HG03175 (cell line): ENCODE data around the gene C2orf92.
"Not testable (repeated sequence)": the region's sequence is repeated elsewhere in the genome, so short reads cannot be mapped to it uniquely, and the experiment has no call there.

Experiments used
- ATAC-seq: cut with Tn5 transposase; IDR thresholded peaks from one replicate; pipeline ENCODE4 v1.9.1; 2021; ENCODE audit warnings: mild to moderate bottlenecking, moderate library complexity; ENCODE audit not compliant: unreplicated experiment

Gene C2orf92

DNA sequence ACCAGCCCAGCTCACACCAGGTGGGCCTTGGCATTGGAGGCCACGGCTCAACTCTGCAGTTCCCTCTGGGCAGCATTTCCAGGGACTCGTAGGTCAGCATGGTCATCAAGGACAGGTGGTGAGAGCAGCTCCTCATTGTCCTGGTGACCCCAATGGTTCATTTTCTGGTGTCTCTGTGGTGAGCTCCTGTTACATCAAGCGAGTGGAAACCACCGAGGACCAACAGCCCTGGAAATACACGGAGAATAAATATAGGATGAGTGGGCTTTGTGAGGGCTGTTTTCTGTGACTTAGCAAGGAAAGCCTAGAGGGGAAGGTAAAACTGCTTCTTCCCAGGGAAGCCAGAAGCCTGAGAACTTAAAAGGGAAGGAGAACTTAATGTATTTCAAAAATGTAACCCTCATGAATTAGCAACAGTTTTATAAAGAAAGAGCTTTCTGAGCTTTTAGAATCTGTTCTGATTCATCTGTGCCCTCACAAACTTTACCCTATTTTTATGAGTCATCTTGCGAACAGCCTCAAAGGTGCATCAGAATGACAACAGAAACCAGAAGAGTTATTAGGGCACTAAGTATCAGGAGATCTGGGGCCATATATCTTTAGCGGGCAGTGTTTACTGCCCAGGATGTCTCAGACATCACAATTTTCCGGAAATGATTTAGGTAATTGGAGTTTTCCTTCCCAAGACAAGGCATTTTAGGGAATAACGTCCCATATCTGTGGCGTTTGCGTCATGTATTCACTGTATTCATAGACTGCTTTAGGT lies 18.7 kb downstream of the C2orf92 start:
- no peak for ATAC-seq

DNA sequence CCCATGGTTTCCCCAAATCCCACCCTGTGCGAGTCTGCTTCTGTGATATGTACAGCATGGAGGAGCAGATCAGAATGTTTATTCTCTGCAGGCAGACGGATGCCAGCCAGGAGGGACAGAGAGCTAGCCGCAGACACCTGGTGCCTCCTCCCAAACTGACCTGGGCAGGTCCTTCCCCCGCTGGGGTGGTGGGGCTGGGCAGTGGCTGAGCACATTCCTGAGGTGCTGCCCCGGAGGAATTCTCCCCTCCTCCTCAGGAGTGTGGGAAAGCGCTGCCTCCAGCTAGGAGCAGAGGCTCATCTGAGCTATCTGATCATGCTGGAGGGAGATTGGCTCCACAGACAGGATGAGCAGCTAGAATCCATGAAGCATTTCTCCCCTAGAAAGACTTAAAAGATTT lies 21.7 kb downstream of the C2orf92 start:
- no peak for ATAC-seq

DNA sequence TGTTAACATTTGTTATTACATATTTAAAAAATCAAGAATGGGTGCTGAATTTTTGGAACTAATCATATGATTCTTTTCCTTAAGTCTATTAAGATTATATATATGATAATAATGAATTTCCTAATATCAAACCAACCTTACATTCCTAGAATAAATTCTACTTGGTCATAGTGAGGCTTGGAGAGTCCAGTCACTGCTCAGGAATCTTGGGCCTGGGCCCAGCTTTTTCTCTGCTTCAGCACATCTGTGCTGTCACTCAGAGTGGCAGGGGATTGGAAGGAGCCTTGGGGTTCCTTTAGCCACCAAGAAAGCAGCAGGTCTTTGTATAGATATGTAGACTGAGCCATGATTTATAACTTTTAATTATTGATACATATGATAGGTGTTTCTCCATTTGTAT lies 24.0 kb downstream of the C2orf92 start:
- no peak for ATAC-seq

DNA sequence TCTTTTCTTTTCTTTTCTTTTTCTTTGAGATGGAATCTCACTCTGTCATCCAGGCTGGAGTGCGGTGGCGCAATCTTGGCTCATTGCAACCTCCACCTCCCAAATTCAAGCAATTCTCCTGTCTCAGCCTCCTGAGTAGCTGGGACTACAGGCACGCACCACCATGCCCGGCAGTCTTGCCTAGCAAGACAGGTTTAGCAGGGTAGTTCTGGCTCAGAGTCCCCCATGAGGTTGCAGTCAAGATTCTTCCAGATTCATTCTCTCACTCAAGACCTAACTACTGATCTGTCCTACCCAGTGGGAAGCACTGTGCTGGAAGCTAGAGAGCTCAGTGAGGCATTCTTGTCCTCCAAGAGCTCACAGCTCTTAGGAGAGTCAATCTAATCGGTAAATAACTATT lies 26.2 kb downstream of the C2orf92 start:
- no peak for ATAC-seq

DNA sequence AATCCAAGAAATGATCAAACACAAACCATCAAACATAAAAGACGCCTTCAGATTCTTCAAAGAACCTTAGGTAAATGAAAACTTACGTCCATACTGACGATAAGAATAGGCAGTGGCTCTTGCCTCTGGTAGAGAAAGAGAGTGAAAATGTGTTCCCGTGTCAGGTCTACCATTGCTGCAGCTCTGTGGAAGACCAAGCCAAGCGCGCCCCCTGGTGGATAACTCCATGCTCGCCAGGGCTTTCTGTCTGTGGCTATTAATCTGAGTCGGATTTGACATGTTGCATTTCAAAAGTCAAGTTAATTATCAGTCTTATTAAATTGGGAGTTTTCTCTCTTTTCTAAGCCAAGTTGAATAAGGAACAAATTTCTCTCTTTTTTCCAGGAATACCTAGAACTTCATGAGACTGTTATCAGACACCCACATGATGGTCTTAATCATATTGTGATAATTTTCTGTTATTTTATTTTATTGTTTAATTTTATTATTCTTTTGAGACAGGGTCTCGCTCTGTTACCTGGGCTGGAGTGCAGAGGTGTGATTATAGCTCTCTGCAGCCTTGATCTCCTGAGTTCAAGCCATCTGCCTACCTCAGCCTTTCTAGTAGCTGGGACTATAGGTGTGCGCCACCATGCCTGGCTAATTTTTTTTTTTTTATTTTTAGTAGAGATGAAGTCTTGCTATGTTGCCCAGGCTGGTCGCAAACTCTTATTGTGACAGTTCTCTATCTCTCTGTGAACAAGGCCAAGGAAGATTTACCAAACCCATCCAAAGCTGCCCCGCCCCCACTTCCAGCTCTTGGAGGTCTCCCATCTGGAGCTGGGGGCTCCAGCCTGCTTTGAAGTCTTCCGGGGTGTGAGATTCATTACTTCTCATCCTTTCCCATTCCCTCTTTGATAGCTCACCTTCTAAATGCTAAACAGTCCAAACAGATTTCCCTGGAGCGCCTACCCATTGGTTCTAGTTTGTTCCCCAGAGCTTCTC lies 28.0 kb downstream of the C2orf92 start:
- no peak for ATAC-seq

DNA sequence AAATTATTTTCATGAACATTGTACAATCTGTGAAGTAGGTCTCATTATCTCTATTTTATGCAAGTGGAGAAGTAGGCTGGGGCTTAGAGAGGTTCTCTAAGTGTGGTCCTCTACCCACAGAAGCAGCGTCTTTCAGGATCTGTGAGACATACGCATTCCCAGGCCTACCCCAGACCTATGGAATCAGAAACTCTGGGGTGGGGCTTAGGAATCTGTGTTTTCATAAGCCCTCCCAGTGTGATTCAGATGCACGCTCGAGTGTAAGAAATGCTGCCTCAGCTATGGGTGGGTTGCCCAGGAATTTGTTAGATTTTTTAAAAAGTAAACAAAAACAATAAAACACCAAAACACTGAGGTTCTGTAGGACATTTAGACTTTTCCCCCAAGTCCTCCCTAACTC lies 29.0 kb downstream of the C2orf92 start:
- no peak for ATAC-seq

DNA sequence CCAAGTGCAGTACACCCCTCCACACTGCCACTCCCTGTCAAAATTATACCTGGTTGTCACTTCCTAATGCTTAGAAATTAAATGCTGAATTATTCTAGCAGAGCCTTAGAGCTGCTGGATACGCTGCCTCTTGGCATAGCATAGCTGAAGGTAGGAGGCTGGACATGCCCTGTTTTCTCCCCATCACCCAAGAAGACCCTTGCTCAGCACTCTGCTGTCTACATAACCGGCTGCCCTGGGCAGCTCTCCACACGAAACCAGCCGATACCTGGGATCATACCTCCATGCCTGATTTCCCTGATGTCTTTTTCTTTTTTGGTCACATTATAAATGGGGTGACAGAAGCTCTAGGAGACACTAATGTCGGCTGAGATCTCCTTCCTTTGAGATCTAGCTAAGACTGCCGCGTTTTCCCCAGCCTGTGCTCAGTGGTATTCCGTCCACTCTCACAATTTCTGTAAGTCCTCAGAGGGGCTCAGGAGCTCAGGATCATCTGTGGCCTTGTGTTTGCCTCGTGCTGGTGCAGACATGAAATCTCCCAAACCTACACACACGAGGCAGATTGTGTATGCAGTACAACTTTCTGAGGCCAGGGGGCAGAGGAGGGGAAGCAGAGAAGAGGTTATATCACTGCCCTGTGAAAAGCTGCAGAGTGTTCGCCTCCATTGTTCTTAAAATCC lies 30.4 kb downstream of the C2orf92 start:
- no peak for ATAC-seq

DNA sequence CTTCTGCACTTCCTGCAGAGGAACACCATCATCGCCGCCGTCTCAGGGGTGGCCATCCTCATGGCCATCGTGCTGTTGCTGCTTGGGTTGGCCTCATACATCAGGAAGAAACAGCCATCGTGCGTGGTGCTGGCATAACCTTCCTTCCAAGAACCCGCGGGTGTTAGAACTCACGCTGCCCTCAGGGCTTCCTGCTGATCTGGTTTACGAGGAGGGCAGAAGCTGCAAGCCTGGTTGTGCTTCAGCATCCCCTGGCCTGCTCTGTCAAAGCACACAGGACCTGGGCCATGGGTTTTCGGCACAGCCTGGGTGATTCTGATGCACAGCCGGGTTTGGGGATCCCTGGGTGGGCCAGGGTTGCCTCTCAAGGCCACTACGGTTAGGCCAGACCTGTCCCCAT lies 31.7 kb downstream of the C2orf92 start:
- no peak for ATAC-seq

DNA sequence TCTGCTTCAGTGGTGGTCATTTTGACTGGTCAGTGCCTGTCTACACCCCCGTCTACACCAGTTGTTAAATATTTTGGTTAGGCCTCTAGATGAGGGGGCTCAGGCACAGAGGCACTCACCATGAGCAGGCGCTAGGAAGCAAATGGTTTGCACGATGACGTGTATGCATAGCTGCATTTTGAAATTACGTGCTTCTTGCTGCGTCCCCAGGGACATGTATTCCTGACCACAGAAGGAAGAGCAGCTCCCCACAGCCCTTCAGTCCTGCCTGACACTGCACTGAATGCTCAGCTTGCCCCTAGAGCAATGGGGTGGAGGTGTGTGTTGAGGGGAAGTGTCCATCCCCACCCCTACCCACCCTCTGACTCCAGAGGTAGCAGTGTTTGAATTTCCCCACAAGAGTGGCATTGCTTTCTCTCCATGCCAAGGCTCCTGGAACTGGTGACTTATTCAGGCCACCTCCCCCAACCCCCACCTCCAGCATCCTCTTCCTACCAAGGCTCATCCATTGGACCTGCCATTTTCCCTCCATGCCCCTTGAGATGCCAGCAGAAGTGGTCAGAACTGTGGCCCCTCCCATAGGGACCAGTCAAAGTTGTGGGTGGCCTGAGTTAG lies 32.4 kb downstream of the C2orf92 start:
- no peak for ATAC-seq

DNA sequence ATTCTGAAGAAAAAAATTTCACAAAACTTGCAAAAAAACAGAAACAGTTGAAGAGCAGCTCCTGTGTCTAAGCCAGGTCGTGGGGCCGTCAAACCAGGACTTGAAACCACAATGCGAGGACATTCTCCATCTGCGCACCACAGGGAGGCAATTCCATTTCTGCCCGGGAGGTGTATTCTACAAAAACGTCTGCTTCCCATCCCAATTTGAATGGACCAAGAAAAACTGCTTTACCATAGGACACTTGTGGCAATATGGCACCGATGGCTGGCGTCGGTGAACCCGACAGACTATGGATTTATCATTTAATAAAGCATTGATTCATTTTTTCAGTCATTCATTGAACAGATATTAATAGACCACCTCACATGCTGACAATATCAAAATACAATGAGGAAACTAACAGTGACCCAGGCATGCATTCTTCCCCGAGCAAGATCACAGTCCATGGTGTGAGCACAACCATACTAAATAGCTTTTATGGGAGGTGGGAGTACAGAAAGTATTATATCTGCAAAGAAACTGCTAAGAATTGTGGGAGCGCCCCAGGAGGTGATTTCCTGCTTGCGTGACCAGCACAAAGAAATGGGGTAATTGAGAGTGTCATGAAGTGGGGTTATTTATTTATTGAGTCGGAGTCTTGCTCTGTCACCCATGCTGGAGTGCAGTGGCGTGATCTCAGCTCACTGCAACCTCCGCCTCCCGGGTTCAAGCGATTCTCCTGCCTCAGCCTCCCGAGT lies 33.4 kb downstream of the C2orf92 start:
- ATAC-seq = no peak

DNA sequence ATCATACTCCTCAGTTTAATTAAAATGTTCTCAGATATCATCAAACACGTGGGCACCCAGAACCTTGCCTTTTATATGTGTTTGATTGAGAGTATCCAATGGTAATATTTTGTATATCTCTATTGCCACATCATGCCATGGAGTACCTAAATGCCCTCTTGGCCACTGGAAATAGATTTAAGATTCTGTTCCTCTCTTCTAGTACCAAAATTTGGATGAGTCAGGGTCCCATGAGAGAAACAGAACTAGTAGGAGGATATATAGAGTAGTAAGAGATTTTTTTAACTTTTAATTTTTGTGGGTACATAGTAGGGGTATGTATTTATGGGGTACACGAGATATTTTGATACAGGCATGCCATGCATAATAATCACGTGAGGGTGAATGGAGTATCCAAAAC lies 34.2 kb downstream of the C2orf92 start:
- no peak for ATAC-seq

DNA sequence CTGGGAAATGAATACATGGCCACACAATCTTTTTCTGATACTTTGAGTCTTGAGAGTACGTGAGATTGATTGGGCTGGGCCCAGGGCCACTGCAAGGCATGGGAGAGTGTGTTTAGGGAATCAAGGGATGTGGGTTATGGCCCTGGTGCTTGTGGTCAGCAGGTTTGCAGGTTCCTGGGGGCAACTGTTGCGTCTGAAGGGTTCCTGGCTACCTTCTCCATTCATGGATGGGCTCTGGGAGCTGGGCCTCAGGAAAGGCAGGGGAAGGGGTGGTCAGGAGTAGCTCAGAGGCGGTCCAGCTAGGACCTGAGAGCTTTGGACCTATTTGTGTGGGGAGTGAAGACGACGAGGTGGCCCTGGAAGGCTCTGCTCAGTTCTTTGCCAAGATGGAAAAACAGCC lies 35.5 kb downstream of the C2orf92 start:
- ATAC-seq = no peak

DNA sequence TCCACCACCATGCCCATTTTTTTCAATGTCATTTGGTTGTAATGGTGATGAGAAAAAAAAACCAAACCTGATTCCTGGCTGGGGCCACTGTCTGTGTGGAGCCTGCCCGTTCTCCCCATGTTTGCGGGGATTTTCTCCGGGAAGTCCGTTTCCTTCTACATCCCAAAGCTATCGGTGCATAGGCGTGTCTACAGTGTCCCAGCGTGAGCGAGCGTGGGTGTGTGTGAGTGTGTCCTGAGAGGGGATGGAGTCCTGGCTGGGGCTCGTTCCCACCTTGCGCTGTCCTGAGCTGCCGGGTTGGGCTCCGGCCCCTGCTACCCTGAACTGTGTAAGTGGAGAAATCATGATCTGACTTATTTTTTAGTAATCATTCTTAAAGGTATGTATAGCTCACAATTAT lies 36.6 kb downstream of the C2orf92 start:
- ATAC-seq = no peak

DNA sequence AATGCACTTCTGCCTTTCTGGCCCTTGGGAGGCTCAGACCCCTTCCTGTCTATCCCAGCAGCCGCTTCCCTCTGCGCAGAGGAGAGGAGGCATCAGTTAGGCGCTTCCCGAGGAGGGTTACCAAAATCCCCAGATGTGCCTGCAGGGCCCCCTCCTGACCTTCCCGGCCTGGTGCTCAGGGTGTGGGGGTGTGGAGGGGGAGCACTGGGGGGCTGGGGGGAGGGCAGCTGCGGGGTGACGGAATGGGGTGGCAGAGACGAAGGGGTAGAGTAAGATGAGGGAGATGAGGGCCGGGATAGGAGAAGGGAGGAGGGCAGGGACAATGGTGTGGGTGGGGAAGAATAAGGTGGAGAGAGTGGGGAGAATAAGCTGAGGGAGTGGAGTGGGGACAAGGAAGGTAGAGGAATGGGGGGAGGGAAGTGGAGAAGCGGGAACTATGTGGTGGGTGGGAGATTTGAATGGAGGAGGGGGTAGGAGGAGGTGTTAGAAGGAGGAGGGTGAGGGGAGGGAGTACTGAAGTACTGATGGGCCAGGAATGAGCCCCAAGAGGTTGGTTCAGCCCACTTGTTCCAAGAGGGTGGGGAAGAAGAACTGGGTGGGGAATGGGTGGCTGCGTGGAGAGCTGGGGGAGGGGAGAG lies 37.3 kb downstream of the C2orf92 start:
- no peak for ATAC-seq

DNA sequence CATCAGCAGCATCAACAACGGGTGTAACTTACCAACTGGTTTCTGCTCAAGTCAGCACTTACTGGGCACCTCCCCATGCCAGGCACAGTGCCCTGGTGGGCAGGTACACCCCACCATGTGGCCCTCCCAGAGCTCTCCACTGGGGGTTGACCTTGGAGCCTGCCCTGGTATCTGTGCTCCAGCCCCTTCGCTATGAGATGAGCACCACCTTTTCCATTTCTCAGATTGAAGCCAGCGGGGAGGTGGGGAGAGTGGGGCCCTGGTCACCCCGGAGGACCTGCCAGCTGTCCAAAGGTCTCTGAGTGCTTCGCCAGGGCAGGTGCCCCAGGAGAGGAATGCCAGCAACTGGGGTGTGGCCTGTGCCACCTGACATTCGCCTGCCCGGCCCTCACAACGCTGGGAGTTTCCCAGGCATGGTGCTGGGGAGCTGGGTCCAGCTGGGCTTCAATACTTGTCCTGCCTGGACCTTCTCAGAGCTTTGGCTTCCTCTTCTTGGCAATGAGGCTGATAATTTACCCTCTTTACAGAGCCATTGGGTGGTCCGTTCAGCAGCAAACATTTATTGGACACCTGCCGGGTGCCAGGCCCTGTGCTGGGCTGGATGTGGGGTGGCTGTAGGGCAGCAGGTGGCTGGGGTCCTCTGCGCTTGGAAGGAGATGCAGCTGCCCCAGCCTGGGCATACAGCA lies 38.0 kb downstream of the C2orf92 start:
- no peak for ATAC-seq

DNA sequence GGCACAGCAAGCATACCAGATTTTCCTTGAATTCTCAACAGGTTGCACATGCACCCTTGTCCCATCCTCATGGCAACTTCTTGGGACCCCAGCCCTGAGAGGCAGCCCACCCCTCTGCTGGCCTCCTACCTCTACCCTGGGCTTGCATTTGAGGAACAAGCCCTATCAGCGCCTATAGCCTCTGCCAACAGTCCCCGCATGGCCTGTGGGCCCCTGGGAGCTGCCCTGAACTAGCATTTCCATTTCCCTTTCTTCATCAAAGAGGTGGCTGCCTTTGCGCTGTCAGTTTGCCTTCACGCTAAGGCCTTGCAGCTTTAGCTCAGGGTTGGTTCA lies 38.5 kb downstream of the C2orf92 start:
- ATAC-seq = no peak

DNA sequence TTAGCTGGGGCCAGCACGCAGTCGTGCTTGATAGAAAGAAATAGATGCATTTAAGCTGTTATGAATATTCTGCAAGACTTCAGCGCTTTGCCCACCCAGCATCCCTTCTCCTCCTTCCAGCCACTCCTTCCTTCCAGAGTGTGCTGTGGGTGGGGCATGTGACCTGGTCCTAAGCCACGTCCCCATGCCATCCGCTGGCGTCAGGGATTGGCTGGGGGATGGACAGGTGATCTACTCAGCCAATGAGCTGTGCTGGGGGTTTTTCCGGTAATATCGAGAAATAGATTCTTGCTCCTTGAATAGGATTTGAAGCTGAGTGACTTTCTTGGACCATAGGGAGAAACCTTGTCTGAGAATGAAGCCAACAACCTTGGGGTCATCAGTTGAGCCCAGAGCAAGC lies 39.1 kb downstream of the C2orf92 start:
- ATAC-seq = no peak

DNA sequence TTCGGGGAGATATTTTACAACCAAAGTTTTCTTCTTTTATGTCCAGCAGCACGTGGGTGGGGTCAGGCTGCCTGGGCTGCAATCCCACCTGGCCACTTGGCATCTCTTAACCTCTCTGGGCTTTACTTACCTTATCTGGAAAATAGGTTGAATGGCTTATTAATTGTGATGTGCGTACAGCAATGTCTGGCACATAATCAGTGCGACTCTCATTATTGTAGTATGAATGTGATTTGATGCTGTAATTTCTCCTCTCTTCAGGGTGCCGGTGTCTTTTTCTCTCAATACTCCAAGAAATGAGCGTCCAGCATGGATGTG lies 41.8 kb downstream of the C2orf92 start:
- ATAC-seq = no peak

DNA sequence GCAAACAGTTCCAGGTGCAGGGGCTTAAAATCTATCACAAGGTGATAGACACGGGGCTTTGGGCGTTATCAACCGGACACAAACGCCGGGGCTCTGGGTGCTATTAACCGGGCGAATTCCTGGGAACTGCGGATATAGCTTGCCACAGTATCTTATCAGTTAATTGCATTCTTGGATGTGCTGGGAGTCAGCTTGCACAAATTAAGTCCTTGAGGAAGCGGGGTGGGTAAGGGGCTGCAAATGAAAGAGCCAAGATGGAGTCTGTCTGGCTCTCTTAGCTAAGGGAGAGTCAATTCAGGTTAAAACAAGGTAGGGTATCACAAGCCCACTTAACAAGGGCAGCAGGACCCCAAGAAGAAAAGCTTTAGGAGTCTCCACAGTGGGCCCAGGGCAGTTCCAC lies 42.7 kb downstream of the C2orf92 start:
- ATAC-seq = not testable (repeated sequence)
